T-helper 2 cell treated with Interferon-gamma antibody and Interleukin-4, amounts not matched to agents 100 ng/mL and 5 ng/mL, for 36 hours (primary cell): ENCODE measurements around the gene TAF1A. TPM values are rescaled to one million over a fixed set of nuclear protein-coding genes. Genes with fewer than 3 reads are reported as not detected.

Experiments used
- intact Hi-C: fragments of 100-400 bp; cut with micrococcal nuclease; formaldehyde crosslinking; loops from one replicate; pipeline ENCODE4 v1.15.1; 2023
- total RNA-seq: library from RNA; stranded (reverse); gene quantifications from 2 replicates; pipeline ENCODE4 v1.2.3, GENCODE V29; 2022

The TAF1A gene
- total RNA-seq, 1 donor from 2014 or later, result 10.6 TPM

- intact Hi-C loops, result no loop called here
Observed at GRCh38 chr1:222540598-222540995, 49.1 kb downstream of the TAF1A start.

- intact Hi-C loops, result no loop called here
Observed at GRCh38 chr1:222539951-222540597, 49.7 kb downstream of the TAF1A start.

GRCh38 chr1:222535455-222535854 lies 54.3 kb downstream of the TAF1A start:
- intact Hi-C loops, result no loop called here

GRCh38 chr1:222530852-222531251 lies 58.9 kb downstream of the TAF1A start:
- intact Hi-C loops, result no loop called here

- intact Hi-C loops, result no loop called here
Observed at GRCh38 chr1:222529916-222530315, 59.8 kb downstream of the TAF1A start.

- intact Hi-C loops, result no loop called here
Observed at GRCh38 chr1:222529181-222529580, 60.6 kb downstream of the TAF1A start.

- intact Hi-C loops, result no loop called here
Observed at GRCh38 chr1:222525951-222526350, 63.8 kb downstream of the TAF1A start.

GRCh38 chr1:222523852-222524251 lies 65.9 kb downstream of the TAF1A start:
- intact Hi-C loops, result no loop called here

- intact Hi-C loops, result no loop called here
Observed at GRCh38 chr1:222522105-222522915, 67.4 kb downstream of the TAF1A start.

- intact Hi-C loops, result no loop called here
Observed at GRCh38 chr1:222521299-222522104, 68.2 kb downstream of the TAF1A start.

Other genes starting within 250 kb of the TAF1A start
- gene HHIPL2, start 41.8 kb downstream of the TAF1A start, total RNA-seq, result 0.11 TPM in 1 of 2 replicates, not detected in the other
- 51.6 and 52.6 TPM in 2 replicates for gene MIA3, start 28.2 kb upstream of the TAF1A start, total RNA-seq
- 66.1 and 66.7 TPM in 2 replicates for gene AIDA, start 122.6 kb upstream of the TAF1A start, total RNA-seq
- gene BROX, start 122.6 kb upstream of the TAF1A start, total RNA-seq, result 50.6 and 52.7 TPM in 2 replicates
- not detected in 2 replicates for gene FAM177B, start 147.3 kb upstream of the TAF1A start, total RNA-seq
- 1.2 and 1.8 TPM in 2 replicates for gene DISP1, start 225.1 kb upstream of the TAF1A start, total RNA-seq